SK-N-SH treated with all-trans-retinoic acid at 6 μM for 48 hours (cell line): ENCODE data around the gene MAPK4.
A peak's percentile ranks its signal among the peaks of the same experiment; 100 is the strongest.

Source experiments
- ATAC-seq: fragments of 200-7000 bp; cut with Tn5 transposase; 3 replicates; pipeline ENCODE4 v1.9.1; 2020; ENCODE audit warnings: mild to moderate bottlenecking, moderate library complexity
- ARNTL ChIP-seq: fragments of 450-650 bp; formaldehyde crosslinking; IDR thresholded peaks from 2 replicates; pipeline ENCODE4 v1.5.0; 2020; ENCODE audit warnings: low read depth, mild to moderate bottlenecking, moderate library complexity, borderline replicate concordance
- CSDC2 ChIP-seq: fragments of 250-450 bp; sonication (Bioruptor Pico); IDR thresholded peaks from 2 replicates; pipeline ENCODE4 v1.5.0; 2020; ENCODE audit warnings: mild to moderate bottlenecking, moderate library complexity
- CSRNP3 ChIP-seq: fragments of 250-450 bp; sonication (Bioruptor Pico); IDR thresholded peaks from 2 replicates; pipeline ENCODE4 v1.5.1; 2021; ENCODE audit warnings: mild to moderate bottlenecking, moderate library complexity
- ESRRG ChIP-seq: fragments of 250-450 bp; sonication (Bioruptor Pico); IDR thresholded peaks from 2 replicates; pipeline ENCODE4 v1.6.1; 2021; ENCODE audit warnings: mild to moderate bottlenecking
- GLIS3 ChIP-seq: fragments of 250-450 bp; sonication (Bioruptor Pico); IDR thresholded peaks from 2 replicates; pipeline ENCODE4 v1.5.0; 2020; ENCODE audit warnings: mild to moderate bottlenecking, moderate library complexity
- OSR1 ChIP-seq: fragments of 250-450 bp; sonication (Bioruptor Pico); IDR thresholded peaks from 2 replicates; pipeline ENCODE4 v1.8.0; 2022; ENCODE audit warnings: moderate library complexity, mild to moderate bottlenecking, inconsistent platforms
- POU6F1 ChIP-seq: fragments of 250-450 bp; sonication (Bioruptor Pico); IDR thresholded peaks from 2 replicates; pipeline ENCODE4 v1.8.0; 2021; ENCODE audit warnings: low read depth, mild to moderate bottlenecking, moderate library complexity, borderline replicate concordance
- PPARA ChIP-seq: fragments of 250-450 bp; sonication (Bioruptor Pico); IDR thresholded peaks from 2 replicates; pipeline ENCODE4 v1.5.0; 2020; ENCODE audit warnings: mild to moderate bottlenecking, borderline replicate concordance
- SNAI2 ChIP-seq: fragments of 250-450 bp; sonication (Bioruptor Pico); IDR thresholded peaks from 2 replicates; pipeline ENCODE4 v1.5.0; 2020; ENCODE audit warnings: mild to moderate bottlenecking, moderate library complexity
- TCF4 ChIP-seq: fragments of 250-450 bp; sonication (Bioruptor Pico); IDR thresholded peaks from 2 replicates; pipeline ENCODE4 v1.8.0; 2021; ENCODE audit warnings: mild to moderate bottlenecking, moderate library complexity, borderline replicate concordance
- TOX ChIP-seq: fragments of 250-450 bp; sonication (Bioruptor Pico); IDR thresholded peaks from 2 replicates; pipeline ENCODE4 v1.8.0; 2021; ENCODE audit warnings: mild to moderate bottlenecking, moderate library complexity, borderline replicate concordance
- ZC3H10 ChIP-seq: fragments of 250-450 bp; sonication (Bioruptor Pico); IDR thresholded peaks from 2 replicates; pipeline ENCODE4 v1.5.1; 2021; ENCODE audit warnings: mild to moderate bottlenecking, moderate library complexity
- ZFP3 ChIP-seq: fragments of 250-450 bp; sonication (Bioruptor Pico); IDR thresholded peaks from 2 replicates; pipeline ENCODE4 v1.5.0; 2020; ENCODE audit warnings: mild to moderate bottlenecking, moderate library complexity
- ZFP30 ChIP-seq: fragments of 450-650 bp; formaldehyde crosslinking; IDR thresholded peaks from 2 replicates; pipeline ENCODE4 v1.5.0; 2022; ENCODE audit warnings: mild to moderate bottlenecking, moderate library complexity
- ZNF565 ChIP-seq: fragments of 450-650 bp; formaldehyde crosslinking; conservative IDR thresholded peaks from 2 replicates; pipeline ENCODE4 v1.5.0; 2020; ENCODE audit warnings: low read depth, mild to moderate bottlenecking, moderate library complexity
- ZNF70 ChIP-seq: fragments of 450-650 bp; formaldehyde crosslinking; IDR thresholded peaks from 2 replicates; pipeline ENCODE4 v1.5.0; 2020; ENCODE audit warnings: mild to moderate bottlenecking, moderate library complexity
- ZNF8 ChIP-seq: fragments of 450-650 bp; formaldehyde crosslinking; IDR thresholded peaks from 2 replicates; pipeline ENCODE4 v1.5.0; 2020; ENCODE audit warnings: mild to moderate bottlenecking, moderate library complexity
- TF ChIP-seq, protein P1 (sequence below): fragments of 250-450 bp; sonication (Bioruptor Pico); IDR thresholded peaks from 2 replicates; pipeline ENCODE4 v1.8.0; 2020; ENCODE audit warnings: mild to moderate bottlenecking, moderate library complexity, borderline replicate concordance
- TF ChIP-seq, protein P2 (sequence below): fragments of 250-450 bp; sonication (Bioruptor Pico); IDR thresholded peaks from 2 replicates; pipeline ENCODE4 v1.5.0; 2020; ENCODE audit warnings: mild to moderate bottlenecking, moderate library complexity
- TF ChIP-seq, protein P3 (sequence below): fragments of 250-450 bp; sonication (Bioruptor Pico); IDR thresholded peaks from 2 replicates; pipeline ENCODE4 v1.5.1; 2020; ENCODE audit warnings: low read depth, mild to moderate bottlenecking, moderate library complexity

Gene MAPK4

GRCh38 chr18:50751490-50751889 lies 191.6 kb downstream of the MAPK4 start:
- TF ChIP-seq ZNF70 (CRISPR knock-in tag), result no peak
- no peak for TF ChIP-seq POU6F1 (CRISPR knock-in tag)
- TF ChIP-seq PPARA (CRISPR knock-in tag), result no peak
- TF ChIP-seq ZFP3 (CRISPR knock-in tag), result no peak
- TF ChIP-seq SNAI2 (CRISPR knock-in tag), result no peak
- TF ChIP-seq TCF4 (CRISPR knock-in tag), result peak; percentile 36; the same call in 1 of the 2 replicates
- TF ChIP-seq, protein P1, sequence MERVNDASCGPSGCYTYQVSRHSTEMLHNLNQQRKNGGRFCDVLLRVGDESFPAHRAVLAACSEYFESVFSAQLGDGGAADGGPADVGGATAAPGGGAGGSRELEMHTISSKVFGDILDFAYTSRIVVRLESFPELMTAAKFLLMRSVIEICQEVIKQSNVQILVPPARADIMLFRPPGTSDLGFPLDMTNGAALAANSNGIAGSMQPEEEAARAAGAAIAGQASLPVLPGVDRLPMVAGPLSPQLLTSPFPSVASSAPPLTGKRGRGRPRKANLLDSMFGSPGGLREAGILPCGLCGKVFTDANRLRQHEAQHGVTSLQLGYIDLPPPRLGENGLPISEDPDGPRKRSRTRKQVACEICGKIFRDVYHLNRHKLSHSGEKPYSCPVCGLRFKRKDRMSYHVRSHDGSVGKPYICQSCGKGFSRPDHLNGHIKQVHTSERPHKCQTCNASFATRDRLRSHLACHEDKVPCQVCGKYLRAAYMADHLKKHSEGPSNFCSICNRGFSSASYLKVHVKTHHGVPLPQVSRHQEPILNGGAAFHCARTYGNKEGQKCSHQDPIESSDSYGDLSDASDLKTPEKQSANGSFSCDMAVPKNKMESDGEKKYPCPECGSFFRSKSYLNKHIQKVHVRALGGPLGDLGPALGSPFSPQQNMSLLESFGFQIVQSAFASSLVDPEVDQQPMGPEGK (CRISPR knock-in tag), result no peak
- TF ChIP-seq, protein P2, sequence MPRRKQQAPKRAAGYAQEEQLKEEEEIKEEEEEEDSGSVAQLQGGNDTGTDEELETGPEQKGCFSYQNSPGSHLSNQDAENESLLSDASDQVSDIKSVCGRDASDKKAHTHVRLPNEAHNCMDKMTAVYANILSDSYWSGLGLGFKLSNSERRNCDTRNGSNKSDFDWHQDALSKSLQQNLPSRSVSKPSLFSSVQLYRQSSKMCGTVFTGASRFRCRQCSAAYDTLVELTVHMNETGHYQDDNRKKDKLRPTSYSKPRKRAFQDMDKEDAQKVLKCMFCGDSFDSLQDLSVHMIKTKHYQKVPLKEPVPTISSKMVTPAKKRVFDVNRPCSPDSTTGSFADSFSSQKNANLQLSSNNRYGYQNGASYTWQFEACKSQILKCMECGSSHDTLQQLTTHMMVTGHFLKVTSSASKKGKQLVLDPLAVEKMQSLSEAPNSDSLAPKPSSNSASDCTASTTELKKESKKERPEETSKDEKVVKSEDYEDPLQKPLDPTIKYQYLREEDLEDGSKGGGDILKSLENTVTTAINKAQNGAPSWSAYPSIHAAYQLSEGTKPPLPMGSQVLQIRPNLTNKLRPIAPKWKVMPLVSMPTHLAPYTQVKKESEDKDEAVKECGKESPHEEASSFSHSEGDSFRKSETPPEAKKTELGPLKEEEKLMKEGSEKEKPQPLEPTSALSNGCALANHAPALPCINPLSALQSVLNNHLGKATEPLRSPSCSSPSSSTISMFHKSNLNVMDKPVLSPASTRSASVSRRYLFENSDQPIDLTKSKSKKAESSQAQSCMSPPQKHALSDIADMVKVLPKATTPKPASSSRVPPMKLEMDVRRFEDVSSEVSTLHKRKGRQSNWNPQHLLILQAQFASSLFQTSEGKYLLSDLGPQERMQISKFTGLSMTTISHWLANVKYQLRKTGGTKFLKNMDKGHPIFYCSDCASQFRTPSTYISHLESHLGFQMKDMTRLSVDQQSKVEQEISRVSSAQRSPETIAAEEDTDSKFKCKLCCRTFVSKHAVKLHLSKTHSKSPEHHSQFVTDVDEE (CRISPR knock-in tag), result no peak
- TF ChIP-seq ZNF565 (CRISPR knock-in tag), result no peak
- TF ChIP-seq, all 23 proteins: peak for 1

GRCh38 chr18:50751947-50752346 lies 192.1 kb downstream of the MAPK4 start:
- ATAC-seq, result no peak
- TF ChIP-seq ZFP3 (CRISPR knock-in tag) (no peak), OSR1 (no peak), TCF4 (CRISPR knock-in tag) (no peak), ZC3H10 (CRISPR knock-in tag) (no peak), CSRNP3 (no peak), ZFP30 (CRISPR knock-in tag) (no peak)
- TF ChIP-seq, protein P1 (CRISPR knock-in tag), result no peak
- TF ChIP-seq, protein P2 (CRISPR knock-in tag), result no peak

More at GRCh38 chr18:50751490-50751889, 191.6 kb downstream of the MAPK4 start:
- no peak for ATAC-seq

DNA sequence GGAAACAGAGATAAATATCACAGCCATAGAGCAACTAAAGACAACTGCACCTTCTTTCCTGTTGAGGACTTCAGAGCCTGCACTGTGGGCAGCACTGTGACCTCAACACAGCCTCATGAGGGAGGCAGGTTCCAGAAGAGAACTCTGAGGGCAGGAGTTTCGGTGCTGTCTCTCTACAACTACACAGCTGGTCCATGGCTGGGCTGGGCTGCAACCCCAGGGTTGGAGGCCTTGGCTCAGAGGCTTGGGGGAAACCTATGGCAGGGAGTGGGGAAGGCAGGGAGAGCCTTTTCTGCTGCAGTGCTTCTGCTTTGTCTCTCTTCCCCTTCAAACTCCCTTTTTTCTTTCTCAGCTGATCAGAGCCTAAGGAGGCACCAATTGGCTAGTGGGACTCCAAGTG lies 193.4 kb downstream of the MAPK4 start:
- ATAC-seq, result no peak
- TF ChIP-seq, protein P2 (CRISPR knock-in tag), result no peak
- TF ChIP-seq, protein P3, sequence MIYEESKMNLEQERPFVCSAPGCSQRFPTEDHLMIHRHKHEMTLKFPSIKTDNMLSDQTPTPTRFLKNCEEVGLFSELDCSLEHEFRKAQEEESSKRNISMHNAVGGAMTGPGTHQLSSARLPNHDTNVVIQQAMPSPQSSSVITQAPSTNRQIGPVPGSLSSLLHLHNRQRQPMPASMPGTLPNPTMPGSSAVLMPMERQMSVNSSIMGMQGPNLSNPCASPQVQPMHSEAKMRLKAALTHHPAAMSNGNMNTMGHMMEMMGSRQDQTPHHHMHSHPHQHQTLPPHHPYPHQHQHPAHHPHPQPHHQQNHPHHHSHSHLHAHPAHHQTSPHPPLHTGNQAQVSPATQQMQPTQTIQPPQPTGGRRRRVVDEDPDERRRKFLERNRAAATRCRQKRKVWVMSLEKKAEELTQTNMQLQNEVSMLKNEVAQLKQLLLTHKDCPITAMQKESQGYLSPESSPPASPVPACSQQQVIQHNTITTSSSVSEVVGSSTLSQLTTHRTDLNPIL (CRISPR knock-in tag), result no peak
- TF ChIP-seq OSR1 (no peak), GLIS3 (no peak), ARNTL (CRISPR knock-in tag) (no peak), CSDC2 (CRISPR knock-in tag) (no peak), ZNF8 (CRISPR knock-in tag) (no peak), PPARA (CRISPR knock-in tag) (no peak), TOX (CRISPR knock-in tag) (no peak), ZNF70 (CRISPR knock-in tag) (no peak), ZNF565 (CRISPR knock-in tag) (no peak), ESRRG (CRISPR knock-in tag) (no peak)
